PC-3 (cell line): Measurements from ENCODE around the gene SMPD2.

Experiments used
- EZH2 ChIP-seq: fragments of 300-600 bp; sonication (generic); IDR thresholded peaks from one replicate; pipeline ENCODE4 v1.6.1; 2017; ENCODE audit warnings: antibody characterized with exemption, mild to moderate bottlenecking, low read length; ENCODE audit not compliant: unreplicated experiment
- TF ChIP-seq, protein P1 (sequence below): fragments of 300-600 bp; sonication (generic); conservative IDR thresholded peaks from 2 replicates; pipeline ENCODE4 v1.5.1; 2017; ENCODE audit warnings: antibody characterized with exemption, low read depth, mild to moderate bottlenecking, low read length

DNA sequence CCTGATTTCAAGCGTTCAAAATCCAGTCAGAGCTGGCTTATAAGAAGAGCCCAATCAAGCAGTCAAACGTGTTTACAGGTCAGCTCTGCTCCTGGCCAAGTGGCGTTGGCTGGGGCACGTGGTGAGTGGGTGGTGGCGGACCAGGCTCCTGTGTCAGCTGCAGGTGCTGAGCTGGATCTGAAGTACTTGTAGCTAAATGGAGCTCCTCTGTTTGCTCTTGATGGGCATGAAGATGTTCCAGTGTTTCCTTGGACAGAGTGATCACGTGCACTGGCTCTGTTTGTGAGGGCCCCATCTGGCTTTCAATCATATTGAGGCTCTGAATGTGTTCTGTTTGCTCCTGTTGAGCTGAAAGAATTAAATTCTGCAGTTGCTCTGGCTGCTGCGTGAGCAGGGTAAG, 25.2 kb downstream of the SMPD2 start:
- TF ChIP-seq EZH2 = no peak
- TF ChIP-seq, protein P1, sequence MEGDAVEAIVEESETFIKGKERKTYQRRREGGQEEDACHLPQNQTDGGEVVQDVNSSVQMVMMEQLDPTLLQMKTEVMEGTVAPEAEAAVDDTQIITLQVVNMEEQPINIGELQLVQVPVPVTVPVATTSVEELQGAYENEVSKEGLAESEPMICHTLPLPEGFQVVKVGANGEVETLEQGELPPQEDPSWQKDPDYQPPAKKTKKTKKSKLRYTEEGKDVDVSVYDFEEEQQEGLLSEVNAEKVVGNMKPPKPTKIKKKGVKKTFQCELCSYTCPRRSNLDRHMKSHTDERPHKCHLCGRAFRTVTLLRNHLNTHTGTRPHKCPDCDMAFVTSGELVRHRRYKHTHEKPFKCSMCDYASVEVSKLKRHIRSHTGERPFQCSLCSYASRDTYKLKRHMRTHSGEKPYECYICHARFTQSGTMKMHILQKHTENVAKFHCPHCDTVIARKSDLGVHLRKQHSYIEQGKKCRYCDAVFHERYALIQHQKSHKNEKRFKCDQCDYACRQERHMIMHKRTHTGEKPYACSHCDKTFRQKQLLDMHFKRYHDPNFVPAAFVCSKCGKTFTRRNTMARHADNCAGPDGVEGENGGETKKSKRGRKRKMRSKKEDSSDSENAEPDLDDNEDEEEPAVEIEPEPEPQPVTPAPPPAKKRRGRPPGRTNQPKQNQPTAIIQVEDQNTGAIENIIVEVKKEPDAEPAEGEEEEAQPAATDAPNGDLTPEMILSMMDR = no peak
